GM04504 (cell line): Measurements from ENCODE around the gene PRDM16.

Experiments used
- DNase-seq: peaks from one replicate; pipeline ENCODE4 v3.0.0-alpha.2; 2012; ENCODE audit warnings: low read depth

PRDM16 gene

DNA sequence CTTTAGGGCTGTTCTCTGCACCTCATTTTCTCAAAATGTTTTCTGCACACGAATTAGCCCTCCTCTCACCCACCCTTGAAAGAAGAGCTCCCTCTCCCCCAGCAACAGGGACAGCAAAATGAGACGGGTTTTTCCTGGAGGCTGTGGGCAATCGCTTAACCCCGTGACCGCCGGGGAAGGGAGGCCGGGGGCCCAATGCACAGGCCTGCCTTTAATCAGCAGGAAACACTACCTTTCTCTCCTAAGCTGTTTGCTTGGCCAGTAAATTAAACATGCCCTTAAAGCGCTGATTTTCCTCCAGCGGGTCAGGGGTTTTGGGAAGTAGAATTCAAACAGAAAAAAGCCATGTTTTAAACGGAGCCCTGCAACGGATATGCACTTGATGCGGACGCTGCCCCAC, 114.4 kb downstream of the PRDM16 start:
- no peak for DNase-seq

DNA sequence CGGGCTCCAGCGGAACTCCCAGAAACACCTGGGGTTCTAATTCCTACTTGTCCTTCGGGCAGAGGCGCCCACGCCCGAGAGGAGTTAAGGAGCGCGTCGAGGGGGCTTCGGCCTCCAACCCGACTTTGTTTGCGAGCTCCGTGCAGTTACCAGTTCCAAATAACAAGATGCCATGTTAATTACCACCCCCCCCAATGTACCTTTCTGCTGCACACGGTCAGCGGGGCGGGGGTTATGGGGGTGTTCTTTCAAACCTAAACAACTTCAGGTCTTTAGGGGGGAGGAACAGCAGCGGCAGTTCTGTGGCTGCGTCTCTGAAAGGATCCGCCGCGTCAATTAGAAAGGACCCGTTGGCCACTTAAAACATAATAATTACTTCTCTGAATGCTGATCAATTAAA, 114.8 kb downstream of the PRDM16 start:
- no peak for DNase-seq

DNA sequence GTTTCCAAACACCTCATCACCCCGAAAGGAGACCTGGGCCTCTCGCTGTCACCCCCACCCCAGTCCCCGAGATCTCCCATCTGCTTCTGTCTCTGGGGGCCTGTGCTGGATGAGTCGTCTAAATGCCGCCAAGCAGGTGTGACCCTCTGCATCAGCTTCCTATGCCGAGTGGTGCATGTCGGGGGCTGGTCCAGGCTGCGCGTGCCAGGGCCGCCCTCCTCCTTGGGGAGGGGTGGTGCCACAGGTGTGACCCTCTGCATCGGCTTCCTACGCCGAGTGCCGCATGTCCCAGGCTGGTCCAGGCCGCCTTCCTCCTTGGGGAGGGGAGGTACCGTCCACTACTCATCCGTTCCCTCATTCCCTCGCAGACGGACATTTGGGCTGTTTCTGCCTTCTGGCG, 115.7 kb downstream of the PRDM16 start:
- no peak for DNase-seq

DNA sequence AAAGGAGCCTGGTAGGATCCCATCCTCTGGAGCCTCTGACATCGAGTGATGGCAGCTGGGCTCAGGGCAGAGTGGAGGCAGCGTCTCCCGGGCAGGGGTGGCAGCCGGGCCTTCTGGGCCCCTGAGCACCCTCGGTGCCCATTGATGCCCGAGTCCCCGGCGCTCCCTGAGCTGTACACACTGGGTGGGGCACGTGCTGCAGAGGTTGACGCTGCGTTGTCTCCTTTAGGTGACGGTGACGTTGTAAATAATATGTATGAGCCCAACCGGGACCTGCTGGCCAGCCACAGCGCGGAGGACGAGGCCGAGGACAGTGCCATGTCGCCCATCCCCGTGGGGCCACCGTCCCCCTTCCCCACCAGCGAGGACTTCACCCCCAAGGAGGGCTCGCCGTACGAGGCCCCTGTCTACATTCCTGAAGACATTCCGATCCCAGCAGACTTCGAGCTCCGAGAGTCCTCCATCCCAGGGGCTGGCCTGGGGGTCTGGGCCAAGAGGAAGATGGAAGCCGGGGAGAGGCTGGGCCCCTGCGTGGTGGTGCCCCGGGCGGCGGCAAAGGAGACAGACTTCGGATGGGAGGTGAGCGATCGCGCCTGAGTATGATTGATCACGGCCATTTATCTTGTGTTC, 117.0 kb downstream of the PRDM16 start:
- DNase-seq: no peak

DNA sequence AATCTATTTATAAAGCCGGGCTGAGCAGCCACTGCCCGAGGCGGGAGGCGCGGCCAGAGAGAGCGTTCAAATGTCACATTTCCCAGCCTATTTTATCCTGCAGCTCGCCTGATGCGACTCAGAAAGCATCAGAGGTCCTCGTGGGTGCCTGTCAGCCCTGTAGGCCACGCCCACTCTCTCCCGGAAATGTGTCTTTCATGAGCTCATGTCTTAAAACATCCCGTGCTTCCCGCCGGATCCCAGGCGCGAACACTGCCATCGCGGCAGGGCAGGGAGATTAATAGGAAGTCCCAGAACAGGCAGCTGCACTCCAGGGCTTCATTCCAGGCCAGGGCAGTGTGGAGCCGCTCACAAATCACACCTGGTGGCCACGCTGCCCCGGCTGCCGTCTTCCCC, 117.5 kb downstream of the PRDM16 start:
- DNase-seq: no peak

DNA sequence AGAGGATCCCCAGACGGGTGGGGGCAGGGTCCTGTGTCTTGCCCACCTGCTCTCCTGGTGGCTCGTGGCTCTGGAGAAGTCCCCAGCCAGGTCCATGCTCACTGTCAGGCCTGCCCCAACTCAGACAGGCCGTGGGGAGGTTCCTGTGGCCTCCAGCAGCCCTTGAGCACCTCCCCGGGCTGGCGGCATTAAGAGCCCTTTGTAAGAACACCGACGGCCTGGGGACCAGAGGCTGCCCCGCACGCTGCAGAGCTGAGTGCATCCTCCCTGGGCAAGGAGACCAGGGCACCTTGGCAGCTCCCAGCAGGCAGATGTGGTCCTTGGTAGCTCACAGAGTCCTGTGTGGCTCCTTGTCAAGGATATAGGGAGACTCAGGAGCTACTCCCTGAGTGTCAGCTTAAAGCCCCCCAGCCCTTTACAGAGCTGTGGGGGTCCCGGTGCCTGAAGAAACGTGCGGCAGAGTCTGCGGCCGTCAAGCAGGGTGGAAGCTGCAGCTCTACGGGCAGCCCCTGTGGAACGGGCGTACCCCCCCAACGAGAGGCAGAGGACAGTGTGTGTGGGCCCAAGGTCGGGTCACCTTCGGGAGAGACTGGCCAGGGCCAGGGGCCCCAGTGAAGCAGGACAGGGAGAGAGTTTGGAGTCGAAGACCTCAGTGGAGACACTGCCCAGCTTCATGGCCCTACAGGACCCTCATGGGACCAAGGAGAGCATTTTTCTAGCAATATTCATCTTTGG, 118.6 kb downstream of the PRDM16 start:
- DNase-seq: no peak

DNA sequence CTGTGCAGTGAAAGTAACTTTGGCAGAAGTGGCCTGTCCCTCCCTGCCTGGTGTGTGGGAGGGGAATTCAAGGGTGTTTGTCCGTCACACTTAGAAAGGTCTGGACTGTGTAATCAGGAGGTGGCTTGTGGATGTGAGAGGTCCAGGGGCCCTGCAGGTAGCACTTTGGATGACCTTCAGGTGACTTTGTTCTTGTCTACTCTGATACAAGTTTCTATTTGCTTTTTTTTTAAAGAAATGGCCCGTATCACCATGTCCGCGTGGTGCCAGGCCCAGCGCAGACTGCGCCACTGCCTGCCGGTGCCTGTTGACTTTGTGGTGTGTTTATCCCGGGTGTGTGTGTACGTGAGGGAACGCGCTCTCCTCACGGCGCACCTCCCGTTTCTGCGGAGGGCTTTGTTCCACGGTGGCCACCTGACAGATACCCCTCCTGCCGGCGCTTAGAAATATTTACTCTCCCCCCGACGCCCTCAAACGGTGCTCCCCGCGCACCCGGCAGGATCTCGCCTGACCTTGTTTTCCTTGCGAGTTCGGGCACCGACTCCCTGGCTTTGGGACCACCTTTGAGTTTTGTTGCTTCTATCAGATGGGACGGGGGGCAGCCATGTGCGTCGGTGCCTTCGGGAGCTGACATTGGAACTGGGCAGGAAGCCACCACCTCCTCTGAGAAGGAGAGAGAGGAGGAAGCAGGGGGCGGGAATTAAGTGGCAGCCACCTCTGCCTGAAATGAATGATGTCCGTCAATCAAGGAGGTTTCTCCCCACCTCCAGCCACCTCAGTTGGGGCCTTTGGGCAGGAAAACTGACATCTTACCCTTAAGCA, 119.4 kb downstream of the PRDM16 start:
- DNase-seq: no peak

DNA sequence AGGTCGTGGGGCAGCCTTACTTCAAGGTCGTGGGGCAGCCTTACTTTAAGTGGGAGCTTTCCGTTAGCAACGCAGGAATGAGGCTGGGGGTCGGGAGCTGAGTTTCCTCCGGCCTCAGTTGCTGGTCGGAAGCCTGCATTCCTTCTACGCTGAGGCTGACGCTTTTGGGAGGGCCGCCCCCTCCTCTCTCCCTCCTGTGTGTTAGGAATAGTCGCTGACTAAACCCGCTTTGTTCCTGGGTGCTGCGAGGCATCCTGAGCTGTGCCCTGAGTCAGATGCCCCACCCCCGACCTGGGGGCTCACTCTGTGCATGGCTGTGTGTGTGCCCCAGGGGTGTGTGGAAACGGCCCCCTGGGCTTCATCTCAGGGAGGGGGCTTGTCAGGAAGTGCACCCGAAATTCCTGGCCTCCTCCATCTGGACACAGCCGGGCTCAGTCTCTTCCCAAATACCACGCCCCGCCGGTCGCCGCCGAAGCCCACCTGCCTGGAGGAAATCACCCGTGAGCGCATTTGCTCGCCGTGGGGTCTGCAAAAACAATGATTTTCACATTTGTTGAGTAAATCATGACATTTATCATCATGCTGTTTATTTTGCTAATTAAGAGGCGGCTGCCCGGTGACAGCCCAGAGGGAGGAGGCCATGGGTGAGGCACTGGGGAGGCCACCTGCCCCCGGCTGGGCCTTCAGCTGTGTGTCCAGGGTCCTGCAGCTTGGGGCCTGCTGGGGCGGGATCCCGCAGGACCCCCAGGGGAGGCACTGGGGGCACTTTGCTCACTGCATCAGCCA, 121.4 kb downstream of the PRDM16 start:
- DNase-seq: no peak

DNA sequence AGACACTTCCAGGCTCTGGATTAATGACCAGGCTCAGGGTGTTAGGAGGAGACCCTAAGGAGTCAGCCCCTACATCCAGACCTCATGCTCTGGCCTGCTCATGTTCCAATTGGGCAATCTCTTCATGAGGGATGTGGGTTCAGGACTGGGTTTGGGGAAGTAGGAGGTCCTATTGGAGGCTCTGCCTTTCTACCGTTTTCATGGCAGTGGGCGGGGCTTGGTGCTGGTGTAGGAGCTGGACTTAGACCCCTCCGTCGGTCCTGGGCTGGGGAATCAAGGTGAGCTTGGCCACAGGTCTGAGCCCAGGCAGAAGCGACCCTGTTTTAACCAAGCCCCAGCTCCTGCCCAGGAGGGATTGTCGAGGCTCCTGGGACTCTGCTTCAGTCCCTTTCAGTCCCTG, 123.4 kb downstream of the PRDM16 start:
- DNase-seq: no peak

DNA sequence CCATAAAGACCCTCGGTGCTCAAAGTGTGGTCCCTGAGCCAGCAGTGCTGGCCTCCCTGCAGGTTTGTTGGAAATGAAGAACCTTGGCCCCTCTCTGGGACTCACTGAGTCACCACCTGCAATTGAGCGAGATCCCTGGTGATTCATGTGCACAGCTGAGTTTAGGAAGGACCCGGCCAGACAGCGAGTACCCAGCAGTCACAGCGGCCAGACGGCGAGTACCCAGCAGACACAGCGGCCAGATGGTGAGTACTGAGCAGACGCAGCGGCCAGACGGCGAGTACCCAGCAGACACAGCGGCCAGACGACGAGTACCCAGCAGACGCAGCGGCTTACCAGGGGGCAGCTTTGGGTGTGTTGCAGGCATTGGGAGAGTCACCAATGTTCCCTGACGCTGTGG, 123.8 kb downstream of the PRDM16 start:
- no peak for DNase-seq

DNA sequence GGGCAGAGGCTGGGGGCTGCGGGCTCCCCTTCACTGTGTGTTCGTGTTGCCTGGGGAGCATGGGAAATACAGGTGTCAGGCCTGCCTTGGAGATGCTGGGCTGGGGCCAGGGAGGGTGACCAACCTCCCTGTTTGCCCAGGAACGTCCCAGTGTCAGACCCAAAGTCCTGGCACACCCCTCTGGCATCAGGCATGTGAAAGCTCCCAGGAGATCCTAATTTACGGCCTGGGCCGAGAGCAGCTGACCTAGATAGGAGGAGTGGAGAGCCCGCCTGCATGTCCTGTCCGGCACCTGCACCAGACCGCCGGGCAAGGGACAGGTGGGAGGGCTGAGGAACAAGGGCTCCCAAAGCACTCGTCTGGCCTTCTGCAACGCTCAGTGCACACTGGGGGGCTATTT, 124.8 kb downstream of the PRDM16 start:
- DNase-seq: no peak

DNA sequence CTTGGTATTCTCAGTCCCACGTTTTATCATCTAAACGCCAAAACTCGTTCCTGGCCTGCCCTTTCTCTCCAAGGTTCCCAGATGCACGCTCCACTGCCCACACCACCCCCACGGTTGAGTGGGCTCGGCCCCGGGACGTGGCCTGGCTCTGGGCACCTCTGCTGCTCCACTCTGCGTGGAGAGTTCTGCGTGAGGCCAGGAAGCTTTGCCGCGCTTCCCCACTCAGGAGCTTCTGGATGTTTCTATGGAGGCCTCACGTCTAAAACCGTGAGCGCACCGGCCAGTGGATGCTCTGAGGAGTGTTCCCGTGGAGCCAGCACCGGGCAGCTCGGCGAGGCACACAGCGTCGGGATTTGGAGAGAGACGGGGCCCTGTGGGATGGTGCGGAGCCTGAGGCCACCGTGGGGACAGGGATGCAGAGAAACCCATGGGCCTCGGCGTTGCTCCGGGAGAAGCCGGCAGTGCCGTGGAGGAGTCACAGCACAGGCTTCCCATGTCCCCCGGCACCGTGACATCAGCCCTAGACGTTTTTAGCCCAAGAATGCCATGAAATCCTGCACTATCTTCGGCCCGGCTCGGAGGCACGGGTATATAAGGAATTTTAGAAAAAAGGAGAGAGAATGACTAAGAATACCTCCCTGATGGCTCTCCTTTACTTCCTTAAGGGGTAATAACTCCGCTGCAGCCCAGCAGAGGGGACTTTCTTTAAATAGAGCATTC, 125.9 kb downstream of the PRDM16 start:
- no peak for DNase-seq

DNA sequence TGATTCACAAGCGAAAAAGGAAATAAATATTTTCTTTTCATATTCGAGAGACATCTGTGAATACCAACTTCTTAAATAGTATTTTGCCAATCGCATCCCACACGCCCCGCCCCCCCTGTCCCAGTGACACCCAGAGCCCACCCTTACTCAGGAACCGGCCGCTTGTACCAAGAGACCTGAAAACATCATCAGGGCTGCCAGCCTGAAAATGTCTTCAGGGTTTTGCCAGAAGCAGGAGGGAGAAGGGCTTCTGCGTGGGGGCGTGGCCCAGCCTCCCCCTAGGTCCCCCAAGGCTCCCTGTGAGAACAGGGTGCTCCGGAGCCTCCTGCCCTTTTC, 126.4 kb downstream of the PRDM16 start:
- no peak for DNase-seq

DNA sequence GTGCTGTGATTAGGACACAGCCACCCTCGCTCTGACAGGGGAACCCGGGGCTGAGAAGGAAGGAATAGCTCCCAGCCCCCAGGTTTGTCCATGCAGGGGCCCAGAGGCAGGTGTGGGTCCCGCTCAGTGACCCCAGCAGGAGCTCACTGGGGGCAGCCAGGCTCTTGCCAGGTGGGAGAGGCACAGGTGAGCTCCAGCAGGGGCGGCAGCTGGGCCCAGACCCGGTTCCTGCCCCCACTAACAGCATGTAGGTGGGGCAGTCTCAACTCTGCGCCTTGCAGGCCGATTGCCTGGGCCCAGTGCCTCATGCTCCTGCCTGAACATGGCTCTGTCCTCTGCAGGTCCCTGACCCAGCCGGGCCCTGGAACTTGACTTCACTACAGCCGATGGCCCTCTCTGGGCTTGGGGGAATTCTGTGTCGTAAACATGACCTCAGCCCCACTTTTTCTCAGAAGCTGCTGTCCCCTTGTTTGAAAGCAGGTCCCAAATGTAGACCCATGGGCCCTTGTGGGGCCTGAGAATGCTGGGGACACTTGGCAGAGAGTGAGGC, 127.0 kb downstream of the PRDM16 start:
- DNase-seq: no peak

DNA sequence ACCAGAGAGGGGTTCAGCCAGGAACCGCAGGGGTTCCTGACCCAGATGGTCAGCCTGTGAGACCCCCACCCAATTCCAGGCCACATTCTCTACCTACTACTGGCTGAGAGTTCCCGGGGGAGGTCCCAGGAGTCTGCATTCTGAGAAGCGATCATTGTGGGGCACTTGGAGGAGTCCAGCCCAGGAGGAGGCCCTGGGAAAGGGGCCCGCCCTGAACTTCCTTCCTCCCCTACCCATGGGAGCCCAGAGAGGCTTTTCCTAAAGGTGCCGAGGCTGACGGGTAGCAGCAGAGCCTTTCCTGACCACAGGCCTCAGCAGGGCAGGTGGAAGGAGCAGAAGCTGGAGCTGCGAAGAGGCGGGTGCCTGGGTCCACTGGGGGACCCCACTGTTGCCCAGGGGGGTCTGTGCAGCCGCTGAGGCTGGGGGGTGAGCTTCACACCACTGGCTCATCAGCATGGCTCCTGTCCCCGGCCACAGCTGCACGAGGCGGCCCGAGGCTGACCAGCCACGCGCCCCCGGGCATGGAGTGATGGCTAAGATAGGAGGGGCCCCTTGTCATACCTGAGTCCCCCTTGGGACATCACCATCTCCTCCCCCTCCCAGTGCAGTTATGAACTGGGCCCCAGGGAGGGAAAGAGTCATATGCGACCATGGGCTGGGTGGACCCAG, 127.7 kb downstream of the PRDM16 start:
- DNase-seq: no peak

DNA sequence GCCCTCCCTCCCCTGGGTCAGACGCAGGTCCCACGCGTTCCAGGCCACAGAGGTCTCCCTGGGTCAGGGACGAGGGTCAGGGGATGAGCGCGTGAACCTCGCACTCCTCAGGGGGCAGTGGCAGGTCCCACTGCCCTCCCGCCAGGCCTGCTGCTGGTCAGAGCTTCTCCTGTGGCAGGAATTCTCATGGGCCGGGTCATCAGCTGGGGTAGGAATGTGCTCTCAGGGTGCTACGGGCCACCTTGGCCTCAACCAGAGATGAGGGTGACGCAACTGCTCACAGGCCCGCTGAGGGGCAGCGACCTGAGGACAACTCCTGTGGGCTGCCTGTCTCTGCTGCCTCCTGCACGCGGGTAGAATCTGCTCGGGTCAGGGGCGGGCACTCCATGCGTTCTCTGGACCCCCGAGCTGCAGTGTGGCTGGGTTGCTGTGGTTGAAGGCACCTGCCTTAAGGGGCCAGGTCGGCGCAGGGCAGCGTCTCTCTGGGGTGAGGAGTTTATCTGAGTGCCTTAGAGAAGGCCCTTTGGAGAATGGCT, 128.8 kb downstream of the PRDM16 start:
- no peak for DNase-seq

DNA sequence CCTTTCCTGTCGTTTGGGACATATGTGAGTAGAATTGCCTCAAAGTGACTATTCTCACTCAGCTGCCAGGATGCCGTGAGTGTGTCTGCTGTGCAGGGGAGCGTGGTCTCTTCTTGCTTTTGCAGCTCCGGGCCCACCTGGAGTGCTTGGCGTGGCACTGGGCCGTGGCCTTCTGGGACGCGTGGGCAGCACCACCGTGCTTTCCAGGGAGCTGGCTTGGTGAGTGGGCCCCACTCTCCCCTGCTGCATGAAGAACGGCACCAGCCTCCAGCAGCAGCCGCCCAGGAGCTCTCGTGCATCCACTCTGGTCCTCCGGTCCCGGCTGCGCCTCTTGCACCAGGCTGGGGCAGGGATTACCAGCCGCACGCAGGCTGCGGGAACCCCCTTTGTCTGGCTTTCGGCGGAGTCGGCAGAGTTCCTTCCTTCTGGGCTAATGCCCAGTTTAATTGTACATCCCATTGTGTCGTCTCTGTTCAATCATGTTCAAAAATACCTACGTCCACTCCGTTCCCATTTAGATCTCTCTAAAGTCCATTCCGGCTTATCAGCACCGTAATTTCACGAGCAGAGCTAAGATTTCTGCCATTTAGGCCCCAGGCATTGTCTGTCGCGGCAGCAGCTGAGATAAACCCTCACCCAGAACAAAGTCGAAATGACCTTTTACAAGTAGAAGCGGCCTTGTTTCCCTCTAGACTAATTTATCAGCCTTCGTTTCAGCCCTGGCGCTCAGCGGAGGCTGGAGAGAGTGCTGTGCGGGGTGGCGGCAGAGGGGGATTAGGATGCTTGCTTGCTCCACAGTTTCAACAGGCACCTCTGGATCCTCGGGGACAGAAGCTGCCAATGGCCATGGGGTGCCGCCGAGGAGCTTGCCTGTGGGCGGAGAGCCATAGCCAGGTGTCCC, 129.6 kb downstream of the PRDM16 start:
- DNase-seq: no peak

DNA sequence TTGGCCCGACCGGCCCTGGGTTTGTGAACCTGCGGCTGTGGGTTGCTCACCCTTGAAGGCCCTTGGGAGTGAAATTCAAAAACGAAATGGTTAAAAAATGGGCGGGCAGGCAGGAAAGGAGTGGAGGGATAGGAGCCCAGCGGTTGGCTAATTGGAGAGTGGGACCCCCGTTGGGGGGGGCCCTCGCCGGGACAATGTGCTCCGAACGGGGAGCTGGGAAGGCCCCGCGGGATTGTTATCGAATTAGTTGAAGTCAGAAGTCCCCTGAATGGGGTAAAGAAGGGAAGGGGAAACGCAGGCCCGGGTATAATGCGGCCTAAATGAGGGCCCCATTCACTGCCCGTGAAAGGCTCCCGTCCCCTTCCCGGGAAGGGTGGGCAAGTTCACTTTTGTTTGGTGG, 135.7 kb downstream of the PRDM16 start:
- DNase-seq: no peak

DNA sequence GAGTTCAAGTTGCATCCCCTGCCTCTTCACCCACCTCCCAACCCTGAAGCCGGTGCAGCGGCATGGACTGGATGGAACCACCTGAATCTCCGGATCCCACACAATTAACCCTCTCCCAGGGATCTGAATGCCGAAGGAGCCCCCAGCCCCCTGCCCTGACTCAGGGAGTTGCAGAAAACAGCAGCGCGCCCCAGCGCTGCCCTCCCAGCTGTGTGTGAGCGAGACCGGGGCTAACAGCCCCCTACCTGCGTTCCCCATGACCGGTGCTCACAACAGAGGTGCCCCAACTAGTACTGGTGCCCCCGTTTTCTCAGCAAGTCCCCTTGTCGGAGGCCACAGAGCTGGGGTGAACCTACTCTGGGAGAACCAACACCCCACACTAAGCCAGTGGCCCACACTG, 136.8 kb downstream of the PRDM16 start:
- DNase-seq: no peak

DNA sequence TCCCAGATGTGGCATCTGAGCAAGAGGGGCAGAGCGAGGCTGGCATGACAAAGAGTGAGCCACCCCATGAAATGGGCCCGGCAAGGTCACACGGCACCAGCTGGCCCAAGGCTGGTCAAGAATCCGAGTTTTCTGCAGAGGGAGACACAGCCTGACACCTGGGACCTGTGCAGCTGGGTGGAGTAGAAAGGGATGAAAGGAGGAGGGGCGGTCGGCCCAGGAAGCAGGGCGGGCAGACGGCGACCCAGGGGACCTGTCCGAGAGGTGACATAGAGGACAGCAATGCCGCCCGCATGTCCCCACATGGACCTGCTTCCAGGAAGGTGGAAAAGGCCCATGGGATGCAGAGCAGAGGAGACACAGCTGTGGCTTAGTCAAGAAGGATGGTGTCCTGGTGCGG, 137.7 kb downstream of the PRDM16 start:
- DNase-seq: no peak
